CD4-positive, alpha-beta T cell (primary cell): Measurements from ENCODE around the gene DLG5. TPM values are rescaled to one million over a fixed set of nuclear protein-coding genes. Genes with fewer than 3 reads are reported as not detected.

Experiments
- ATAC-seq: fragments of 200-7000 bp; cut with Tn5 transposase; one replicate; pipeline ENCODE4 v1.10.0; 2022; ENCODE audit warnings: mild to moderate bottlenecking; ENCODE audit not compliant: poor library complexity
- CTCF ChIA-PET: fragments of 350-600 bp; sonication (Branson Sonifier 250); formaldehyde crosslinking; loops from one replicate; lab custom pipeline; 2021; ENCODE audit warnings: antibody characterized with exemption, inconsistent platforms; lab: Charles Lee
- POLR2A ChIA-PET: fragments of 350-600 bp; sonication (Branson Sonifier 250); formaldehyde crosslinking; loops from one replicate; lab custom pipeline; 2021; ENCODE audit warnings: antibody characterized with exemption, inconsistent platforms; lab: Charles Lee
- DNase-seq, 14 experiments: peaks; one replicate each; pipeline ENCODE4 v3.0.0-alpha.2; 2013 to 2020; ENCODE audit warnings: mixed read lengths in 2 of 14
- H3K27ac ChIP-seq, 2 donors: one replicate each; pipeline versions ENCODE4 v1.5.1 to v1.7.0; 2013; ENCODE audit warnings: low read length in 2 of 2, low read depth in 1 of 2, mild to moderate bottlenecking in 1 of 2
- H3K27me3 ChIP-seq, 2 experiments: 1 replicate in 1 of 2; 2 replicates in 1 of 2; pipeline versions ENCODE4 v1.6.1 to v1.7.0; 2013; ENCODE audit warnings: low read length in 2 of 2, control low read depth in 1 of 2, mild to moderate bottlenecking in 1 of 2, moderate library complexity in 1 of 2; ENCODE audit not compliant: insufficient read depth in 2 of 2, control insufficient read depth in 1 of 2
- H3K36me3 ChIP-seq: one replicate; pipeline ENCODE4 v1.6.1; 2013; ENCODE audit warnings: low read length, control low read depth; ENCODE audit not compliant: insufficient read depth
- H3K4me1 ChIP-seq: one replicate; pipeline ENCODE4 v1.6.1; 2013; ENCODE audit warnings: low read length, control low read depth; ENCODE audit not compliant: insufficient read depth
- H3K4me3 ChIP-seq: one replicate; pipeline ENCODE4 v1.5.1; 2013; ENCODE audit warnings: mild to moderate bottlenecking, low read length, moderate library complexity
- H3K9me3 ChIP-seq, 2 experiments: 1 replicate in 1 of 2; 2 replicates in 1 of 2; pipeline versions ENCODE4 v1.6.1 to v1.7.0; 2013; ENCODE audit warnings: low read length in 2 of 2, mild to moderate bottlenecking in 2 of 2, control low read depth in 1 of 2, moderate library complexity in 1 of 2; ENCODE audit not compliant: control insufficient read depth in 1 of 2, insufficient read depth in 1 of 2
- H3K27ac Mint-ChIP-seq: one replicate; pipeline ENCODE4 v1.8.0; 2020; ENCODE audit warnings: mixed read lengths
- H3K27me3 Mint-ChIP-seq: one replicate; pipeline ENCODE4 v1.8.0; 2021; ENCODE audit warnings: mixed read lengths
- H3K36me3 Mint-ChIP-seq: one replicate; pipeline ENCODE4 v1.8.0; 2021; ENCODE audit warnings: low read depth, mixed read lengths
- H3K4me1 Mint-ChIP-seq: one replicate; pipeline ENCODE4 v1.8.0; 2021; ENCODE audit warnings: low read depth, mixed read lengths
- H3K4me3 Mint-ChIP-seq: one replicate; pipeline ENCODE4 v1.8.0; 2020; ENCODE audit warnings: mild to moderate bottlenecking, mixed read lengths
- H3K9me3 Mint-ChIP-seq: one replicate; pipeline ENCODE4 v1.8.0; 2020; ENCODE audit warnings: mixed read lengths
- intact Hi-C, 2 experiments: fragments of 100-400 bp; cut with DNase I in 1 of 2; cut with micrococcal nuclease in 1 of 2; formaldehyde crosslinking; loops; one replicate each; pipeline versions ENCODE4 v1.15.1 to v1.9.0; 2023 to 2025; cut with DNase I, micrococcal nuclease
- total RNA-seq, 174 experiments: library from RNA in 2 of 174; stranded (reverse) in 2 of 174; gene quantifications; one replicate each; pipeline ENCODE4 v1.2.3 and lab custom pipeline; 2021 to 2026
- TF ChIP-seq, protein P1 (sequence below): fragments of 200-600 bp; IDR thresholded peaks from one replicate; pipeline ENCODE4 v1.8.0; 2022; ENCODE audit warnings: antibody characterized with exemption, mild to moderate bottlenecking

The DLG5 gene
- total RNA-seq, 2 experiments from 2014 or later, result 7.1 to 7.4 TPM

- Mint-ChIP-seq H3K4me1 (no peaks in the 10 kb centered on the region), H3K27ac (no peak overlapping the region)
Measured at GRCh38 chr10:77742172-77742571, 184.4 kb downstream of the DLG5 start.

GRCh38 chr10:77741746-77742145 is 184.8 kb downstream of the DLG5 start:
- peaks cover 0 to 8% of the 10 kb centered on the region in 2 experiments for H3K9me3 ChIP-seq
- no peak overlapping the region for H3K4me3 Mint-ChIP-seq
- no peak overlapping the region for H3K27ac ChIP-seq
- no peaks in the 10 kb centered on the region for H3K4me1 ChIP-seq
- H3K27me3 Mint-ChIP-seq, result peaks cover 13% of the 10 kb centered on the region
- H3K36me3 Mint-ChIP-seq, result no peaks in the 10 kb centered on the region
- H3K27me3 ChIP-seq, result peaks cover 0 to 4% of the 10 kb centered on the region in 2 experiments
- DNase-seq (no peak), ATAC-seq (no peak)
- TF ChIP-seq, protein P1, sequence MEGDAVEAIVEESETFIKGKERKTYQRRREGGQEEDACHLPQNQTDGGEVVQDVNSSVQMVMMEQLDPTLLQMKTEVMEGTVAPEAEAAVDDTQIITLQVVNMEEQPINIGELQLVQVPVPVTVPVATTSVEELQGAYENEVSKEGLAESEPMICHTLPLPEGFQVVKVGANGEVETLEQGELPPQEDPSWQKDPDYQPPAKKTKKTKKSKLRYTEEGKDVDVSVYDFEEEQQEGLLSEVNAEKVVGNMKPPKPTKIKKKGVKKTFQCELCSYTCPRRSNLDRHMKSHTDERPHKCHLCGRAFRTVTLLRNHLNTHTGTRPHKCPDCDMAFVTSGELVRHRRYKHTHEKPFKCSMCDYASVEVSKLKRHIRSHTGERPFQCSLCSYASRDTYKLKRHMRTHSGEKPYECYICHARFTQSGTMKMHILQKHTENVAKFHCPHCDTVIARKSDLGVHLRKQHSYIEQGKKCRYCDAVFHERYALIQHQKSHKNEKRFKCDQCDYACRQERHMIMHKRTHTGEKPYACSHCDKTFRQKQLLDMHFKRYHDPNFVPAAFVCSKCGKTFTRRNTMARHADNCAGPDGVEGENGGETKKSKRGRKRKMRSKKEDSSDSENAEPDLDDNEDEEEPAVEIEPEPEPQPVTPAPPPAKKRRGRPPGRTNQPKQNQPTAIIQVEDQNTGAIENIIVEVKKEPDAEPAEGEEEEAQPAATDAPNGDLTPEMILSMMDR, result no peak
- CTCF ChIA-PET, result interaction anchor here (0.6 kb wide), 2 partner anchors 17 to 533 kb away, joined by 3 read pairs; no protein-coding TSS in a partner anchor
- POLR2A ChIA-PET, result no interaction called here
- H3K9me3 Mint-ChIP-seq, result peaks cover 25% of the 10 kb centered on the region
- H3K4me1 Mint-ChIP-seq, result no peaks in the 10 kb centered on the region
- H3K4me3 ChIP-seq, result no peak overlapping the region
- H3K36me3 ChIP-seq, result no peaks in the 10 kb centered on the region
- intact Hi-C loops, result no loop called here
- no peak overlapping the region for H3K27ac Mint-ChIP-seq

More at GRCh38 chr10:77742172-77742571, 184.4 kb downstream of the DLG5 start:
- TF ChIP-seq, protein P1, result no peak
- ChIA-PET POLR2A (no interaction called here), CTCF (interaction anchor here (0.6 kb wide), 1 partner anchor 533 kb away, joined by 3 read pairs; no protein-coding TSS in a partner anchor)
- Histone ChIP-seq H3K36me3 (no peaks in the 10 kb centered on the region), H3K9me3 (peaks cover 0 to 8% of the 10 kb centered on the region in 2 experiments), H3K27me3 (peaks cover 0 to 4% of the 10 kb centered on the region in 2 experiments), H3K4me3 (no peak overlapping the region), H3K4me1 (no peaks in the 10 kb centered on the region), H3K27ac (no peak overlapping the region)
- H3K4me3 Mint-ChIP-seq, result no peak overlapping the region
- DNase-seq (no peak), ATAC-seq (no peak)
- H3K36me3 Mint-ChIP-seq, result no peaks in the 10 kb centered on the region
- H3K9me3 Mint-ChIP-seq, result peaks cover 25% of the 10 kb centered on the region
- peaks cover 15% of the 10 kb centered on the region for H3K27me3 Mint-ChIP-seq
- intact Hi-C loops, result no loop called here

Other genes with a start within 250 kb of the DLG5 start
- gene POLR3A, start 102.8 kb upstream of the DLG5 start, total RNA-seq, result 1 to 10 TPM; 6.7 to 6.9 TPM
- gene RPS24, start 107.1 kb upstream of the DLG5 start, total RNA-seq, result 1,000 to 10,000 TPM; 1,812 to 1,903 TPM